CD8-positive, alpha-beta memory T cell (primary cell): ENCODE data around the gene NT5C2. TPM values are rescaled to one million over a fixed set of nuclear protein-coding genes. Genes with fewer than 3 reads are reported as not detected.
"Not testable (repeated sequence)": the region's sequence is repeated elsewhere in the genome, so short reads cannot be mapped to it uniquely, and the experiment has no call there.

ENCODE experiments used
- CTCF ChIA-PET: fragments of 350-600 bp; sonication (Branson Sonifier 250); formaldehyde crosslinking; loops from one replicate; lab custom pipeline; 2021; ENCODE audit warnings: antibody characterized with exemption; lab: Charles Lee
- POLR2A ChIA-PET: fragments of 350-600 bp; sonication (Branson Sonifier 250); formaldehyde crosslinking; loops from one replicate; lab custom pipeline; 2021; ENCODE audit warnings: antibody characterized with exemption; lab: Charles Lee
- DNase-seq, 5 donors: peaks; one replicate each; pipeline versions ENCODE4 v3.0.0 to v3.0.0-alpha.2; 2020 to 2022; ENCODE audit warnings: mixed read lengths in 1 of 5
- H3K27ac ChIP-seq: one replicate; pipeline ENCODE4 v1.7.0; 2013; ENCODE audit warnings: low read depth, mild to moderate bottlenecking, low read length, moderate library complexity
- H3K27me3 ChIP-seq: 2 replicates; pipeline ENCODE4 v1.7.0; 2013; ENCODE audit warnings: low read length, mild to moderate bottlenecking; ENCODE audit not compliant: insufficient read depth, poor library complexity, severe bottlenecking
- H3K36me3 ChIP-seq: 2 replicates; pipeline ENCODE4 v1.7.0; 2013; ENCODE audit warnings: mild to moderate bottlenecking, low read length, moderate library complexity; ENCODE audit not compliant: insufficient read depth
- H3K4me1 ChIP-seq: 2 replicates; pipeline ENCODE4 v1.7.0; 2013; ENCODE audit warnings: mild to moderate bottlenecking, low read length, moderate library complexity; ENCODE audit not compliant: insufficient read depth
- H3K4me3 ChIP-seq: 2 replicates; pipeline ENCODE4 v1.7.0; 2013; ENCODE audit warnings: mild to moderate bottlenecking, low read length
- H3K9me3 ChIP-seq: 2 replicates; pipeline ENCODE4 v1.7.0; 2013; ENCODE audit warnings: mild to moderate bottlenecking, low read length
- H3K27ac Mint-ChIP-seq, 8 donors: one replicate each; pipeline ENCODE4 v1.8.0; 2020 to 2021; ENCODE audit warnings: mixed read lengths in 8 of 8, mild to moderate bottlenecking in 6 of 8, inconsistent platforms in 3 of 8, moderate library complexity in 3 of 8
- H3K27me3 Mint-ChIP-seq, 2 donors: one replicate each; pipeline ENCODE4 v1.8.0; 2020 to 2021; ENCODE audit warnings: mixed read lengths in 2 of 2, mild to moderate bottlenecking in 1 of 2, moderate library complexity in 1 of 2
- H3K36me3 Mint-ChIP-seq, 3 donors: one replicate each; pipeline ENCODE4 v1.8.0; 2020 to 2021; ENCODE audit warnings: mixed read lengths in 3 of 3, inconsistent platforms in 1 of 3, mild to moderate bottlenecking in 1 of 3
- H3K4me1 Mint-ChIP-seq, 3 donors: one replicate each; pipeline ENCODE4 v1.8.0; 2020 to 2021; ENCODE audit warnings: mixed read lengths in 3 of 3, inconsistent platforms in 1 of 3, mild to moderate bottlenecking in 1 of 3
- H3K4me3 Mint-ChIP-seq, 7 donors: one replicate each; pipeline ENCODE4 v1.8.0; 2020 to 2021; ENCODE audit warnings: mixed read lengths in 7 of 7, mild to moderate bottlenecking in 6 of 7, moderate library complexity in 4 of 7, inconsistent platforms in 2 of 7
- H3K9me3 Mint-ChIP-seq, 5 donors: one replicate each; pipeline ENCODE4 v1.8.0; 2020 to 2022; ENCODE audit warnings: mixed read lengths in 5 of 5, mild to moderate bottlenecking in 3 of 5, moderate library complexity in 2 of 5, inconsistent platforms in 1 of 5
- polyA plus RNA-seq: library from polyadenylated mRNA; unstranded; fragments of 300-500 nt; fragmentation: Illumina TruSeq; gene quantifications from one replicate; pipeline ENCODE4 v1.2.3, GENCODE V29; 2021
- total RNA-seq, 2 experiments: library from RNA; stranded (reverse); gene quantifications; one replicate each; pipeline ENCODE4 v1.2.3, GENCODE V29; 2021

Gene NT5C2
- total and polyA plus RNA-seq, 3 experiments from 2014 or later, result 45.9 to 59.8 (median 49.7) TPM

GRCh38 chr10:103188853-103189252 lies 4.2 kb downstream of the NT5C2 start:
- no peaks in the 10 kb centered on the region for H3K27me3 Mint-ChIP-seq
- no peaks in the 10 kb centered on the region for H3K9me3 Mint-ChIP-seq
- Histone ChIP-seq H3K4me1 (peaks cover 43% of the 10 kb centered on the region), H3K9me3 (no peaks in the 10 kb centered on the region), H3K27me3 (no peaks in the 10 kb centered on the region), H3K27ac (no peak overlapping the region), H3K4me3 (no peak overlapping the region), H3K36me3 (no peaks in the 10 kb centered on the region)
- peaks cover 0 to 30% (median 0%) of the 10 kb centered on the region in 3 donors for H3K36me3 Mint-ChIP-seq
- no peak for DNase-seq
- peak overlapping the region in 2 of 7 donors; percentile 8 to 60 for H3K4me3 Mint-ChIP-seq
- H3K4me1 Mint-ChIP-seq, result peaks cover 59 to 76% (median 75%) of the 10 kb centered on the region in 3 donors
- ChIA-PET POLR2A (interaction anchor here (0.6 kb wide), 1 partner anchor 88 kb away, joined by 3 read pairs; the partner anchor contains the start of gene INA), CTCF (interaction anchor here (0.6 to 1.7 kb wide), 2 partner anchors 11 to 1139 kb away, joined by 3 to 4 read pairs; no protein-coding TSS in a partner anchor)
- peak overlapping the region in 1 of 8 donors; percentile 77 for H3K27ac Mint-ChIP-seq

DNA sequence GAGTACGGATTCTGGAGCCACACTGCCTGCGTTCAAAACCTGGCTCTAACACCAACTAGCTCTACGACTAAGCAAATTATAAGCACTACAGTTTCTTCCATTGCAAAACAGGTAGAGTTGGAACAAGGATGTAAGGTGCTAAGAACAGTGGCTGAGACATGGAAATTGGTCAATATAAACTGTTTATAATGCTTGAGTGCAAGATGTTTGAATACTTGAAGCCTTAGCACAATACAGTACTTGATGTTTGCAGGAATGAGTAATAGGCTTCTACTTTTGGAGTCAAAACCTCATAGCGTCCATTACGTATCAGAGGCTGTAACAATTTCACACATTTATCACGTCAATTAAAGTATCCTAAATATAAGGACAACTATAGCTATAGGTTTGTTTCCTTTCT lies 6.9 kb downstream of the NT5C2 start:
- no peak overlapping the region for H3K27ac Mint-ChIP-seq
- no peaks in the 10 kb centered on the region for H3K36me3 ChIP-seq
- peaks cover 59 to 77% (median 66%) of the 10 kb centered on the region in 3 donors for H3K4me1 Mint-ChIP-seq
- H3K4me1 ChIP-seq, result peaks cover 35% of the 10 kb centered on the region
- ChIA-PET CTCF (no interaction called here), POLR2A (no interaction called here)
- no peak overlapping the region for H3K4me3 ChIP-seq
- H3K36me3 Mint-ChIP-seq, result peaks cover 0 to 31% (median 0%) of the 10 kb centered on the region in 3 donors
- H3K27ac ChIP-seq, result no peak overlapping the region
- no peak for DNase-seq
- peak overlapping the region in 1 of 7 donors; percentile 16 for H3K4me3 Mint-ChIP-seq
- H3K27me3 ChIP-seq, result no peaks in the 10 kb centered on the region
- H3K27me3 Mint-ChIP-seq, result no peaks in the 10 kb centered on the region
- no peaks in the 10 kb centered on the region for H3K9me3 Mint-ChIP-seq
- no peaks in the 10 kb centered on the region for H3K9me3 ChIP-seq

- H3K27me3 ChIP-seq, result no peaks in the 10 kb centered on the region
- H3K4me3 ChIP-seq, result no peak overlapping the region
- peaks cover 24% of the 10 kb centered on the region for H3K4me1 ChIP-seq
- no peaks in the 10 kb centered on the region for H3K27me3 Mint-ChIP-seq
- peak overlapping the region in 1 of 7 donors; percentile 7 for H3K4me3 Mint-ChIP-seq
- H3K36me3 Mint-ChIP-seq, result peaks cover 0 to 41% (median 3%) of the 10 kb centered on the region in 3 donors
- no peaks in the 10 kb centered on the region for H3K9me3 ChIP-seq
- H3K27ac Mint-ChIP-seq, result no peak overlapping the region
- peaks cover 58 to 77% (median 60%) of the 10 kb centered on the region in 3 donors for H3K4me1 Mint-ChIP-seq
- CTCF ChIA-PET, result no interaction called here
- POLR2A ChIA-PET, result no interaction called here
- H3K9me3 Mint-ChIP-seq, result no peaks in the 10 kb centered on the region
- DNase-seq, result no peak
- H3K27ac ChIP-seq, result no peak overlapping the region
- peaks cover 6% of the 10 kb centered on the region for H3K36me3 ChIP-seq
Observed at GRCh38 chr10:103184615-103185014, 8.5 kb downstream of the NT5C2 start.

DNA sequence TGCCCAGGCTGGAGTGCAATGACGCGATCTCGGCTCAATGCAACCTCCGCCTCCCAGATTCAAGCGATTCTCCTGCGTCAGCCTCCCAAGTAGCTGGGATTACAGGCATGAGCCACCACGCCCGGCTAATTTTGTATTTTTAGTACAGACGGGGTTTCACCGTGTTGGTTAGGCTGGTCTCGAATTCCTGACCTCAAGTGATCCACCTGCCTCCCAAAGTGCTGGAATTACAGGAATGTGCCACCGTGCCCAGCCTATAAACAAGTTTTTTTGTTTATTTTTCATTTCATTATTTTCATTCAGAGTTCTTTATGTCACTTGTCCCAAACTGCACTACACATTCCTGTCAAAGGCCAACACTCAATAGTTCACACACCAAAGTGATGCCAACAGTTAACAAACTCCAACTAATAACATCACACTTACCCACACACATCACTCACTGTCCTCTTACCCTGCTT lies 9.1 kb downstream of the NT5C2 start:
- Mint-ChIP-seq H3K27ac (peak overlapping the region in 2 of 8 donors; percentile 11 to 21), H3K4me1 (peaks cover 57 to 75% (median 60%) of the 10 kb centered on the region in 3 donors), H3K36me3 (peaks cover 0 to 45% (median 3%) of the 10 kb centered on the region in 3 donors)
- POLR2A ChIA-PET, H3K27ac ChIP-seq, H3K4me3 Mint-ChIP-seq, H3K27me3 ChIP-seq, H3K36me3 ChIP-seq, H3K9me3 ChIP-seq, DNase-seq, CTCF ChIA-PET, H3K4me3 ChIP-seq, H3K27me3 Mint-ChIP-seq, H3K9me3 Mint-ChIP-seq: not testable (repeated sequence)
- H3K4me1 ChIP-seq, result peaks cover 24% of the 10 kb centered on the region

DNA sequence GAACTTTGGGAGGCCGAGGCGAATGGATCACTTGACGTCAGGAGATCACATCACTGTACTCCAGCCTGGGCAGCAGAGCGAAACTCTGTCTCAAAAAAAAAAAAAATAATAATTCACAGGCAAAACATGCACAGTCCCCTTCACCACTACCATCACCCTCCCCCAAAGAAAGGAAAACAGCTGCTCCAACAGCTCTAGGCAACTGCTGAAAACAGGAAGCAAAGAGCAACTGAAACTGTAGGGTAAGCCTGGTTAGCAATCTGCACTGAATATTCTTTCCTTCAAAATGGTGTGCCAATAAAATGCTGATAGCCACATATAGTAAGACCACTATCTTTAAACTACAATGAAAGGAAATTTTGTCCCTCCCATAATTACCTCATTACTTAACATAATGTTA lies 11.8 kb downstream of the NT5C2 start:
- POLR2A ChIA-PET, result no interaction called here
- Mint-ChIP-seq H3K4me1 (peaks cover 49 to 59% (median 54%) of the 10 kb centered on the region in 3 donors), H3K9me3 (no peaks in the 10 kb centered on the region), H3K27ac (no peak overlapping the region), H3K36me3 (peaks cover 0 to 57% (median 3%) of the 10 kb centered on the region in 3 donors), H3K4me3 (no peak overlapping the region), H3K27me3 (peaks cover 0 to 2% of the 10 kb centered on the region in 2 donors)
- H3K27ac ChIP-seq, result no peak overlapping the region
- H3K4me3 ChIP-seq, result no peak overlapping the region
- DNase-seq, result no peak
- CTCF ChIA-PET, result no interaction called here
- no peaks in the 10 kb centered on the region for H3K9me3 ChIP-seq
- peaks cover 6% of the 10 kb centered on the region for H3K36me3 ChIP-seq
- no peaks in the 10 kb centered on the region for H3K27me3 ChIP-seq
- peaks cover 24% of the 10 kb centered on the region for H3K4me1 ChIP-seq

- Mint-ChIP-seq H3K9me3 (no peaks in the 10 kb centered on the region), H3K27me3 (peaks cover 0 to 2% of the 10 kb centered on the region in 2 donors)
Observed at GRCh38 chr10:103180491-103180890, 12.6 kb downstream of the NT5C2 start.

DNA sequence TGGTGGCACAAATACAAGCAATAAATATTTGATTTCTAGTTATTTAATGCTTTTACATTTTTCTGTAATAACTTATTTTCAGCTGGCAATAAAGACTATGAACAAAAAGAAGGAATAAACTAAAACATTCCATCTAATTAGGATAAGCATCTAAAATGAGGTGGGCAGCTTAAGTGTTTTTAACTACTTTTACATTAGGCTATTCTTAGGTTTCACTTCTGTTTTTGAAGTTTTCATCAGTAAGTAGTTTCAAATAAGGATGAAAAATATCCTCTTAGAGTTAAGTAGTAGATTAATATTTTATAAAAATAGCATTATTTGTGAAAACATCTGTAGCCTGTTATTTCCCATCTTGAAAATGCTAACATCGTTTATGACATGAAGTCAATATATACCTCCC lies 15.9 kb downstream of the NT5C2 start:
- CTCF ChIA-PET, result interaction anchor here (2.5 kb wide), 1 partner anchor 15 kb away, joined by 6 read pairs; no protein-coding TSS in a partner anchor
- Mint-ChIP-seq H3K27ac (peak overlapping the region in 2 of 8 donors; percentile 36 to 71), H3K4me3 (no peak overlapping the region), H3K36me3 (peaks cover 0 to 71% (median 7%) of the 10 kb centered on the region in 3 donors), H3K27me3 (peaks cover 0 to 2% of the 10 kb centered on the region in 2 donors), H3K9me3 (no peaks in the 10 kb centered on the region), H3K4me1 (peaks cover 20 to 28% (median 25%) of the 10 kb centered on the region in 3 donors)
- no peak for DNase-seq
- POLR2A ChIA-PET, result no interaction called here
- H3K9me3 ChIP-seq, result no peaks in the 10 kb centered on the region
- peaks cover 12% of the 10 kb centered on the region for H3K36me3 ChIP-seq
- peaks cover 7% of the 10 kb centered on the region for H3K4me1 ChIP-seq
- H3K27ac ChIP-seq, result no peak overlapping the region
- H3K4me3 ChIP-seq, result no peak overlapping the region
- no peaks in the 10 kb centered on the region for H3K27me3 ChIP-seq

More at GRCh38 chr10:103180491-103180890, 12.6 kb downstream of the NT5C2 start:
- ChIA-PET CTCF (no interaction called here), POLR2A (no interaction called here)
- peaks cover 16% of the 10 kb centered on the region for H3K4me1 ChIP-seq
- peaks cover 0 to 59% (median 3%) of the 10 kb centered on the region in 3 donors for H3K36me3 Mint-ChIP-seq
- H3K27me3 ChIP-seq, result no peaks in the 10 kb centered on the region
- no peak overlapping the region for H3K4me3 ChIP-seq
- no peak overlapping the region for H3K4me3 Mint-ChIP-seq
- H3K9me3 ChIP-seq, result no peaks in the 10 kb centered on the region
- H3K36me3 ChIP-seq, result peaks cover 6% of the 10 kb centered on the region
- no peak for DNase-seq
- peaks cover 42 to 51% (median 47%) of the 10 kb centered on the region in 3 donors for H3K4me1 Mint-ChIP-seq
- H3K27ac ChIP-seq, result no peak overlapping the region
- no peak overlapping the region for H3K27ac Mint-ChIP-seq

GRCh38 chr10:103175580-103176285 lies 17.3 kb downstream of the NT5C2 start:
- POLR2A ChIA-PET, result no interaction called here
- Histone ChIP-seq H3K27ac (no peak overlapping the region), H3K36me3 (peaks cover 11% of the 10 kb centered on the region), H3K9me3 (no peaks in the 10 kb centered on the region), H3K4me1 (no peaks in the 10 kb centered on the region), H3K27me3 (no peaks in the 10 kb centered on the region), H3K4me3 (no peak overlapping the region)
- no peak overlapping the region for H3K4me3 Mint-ChIP-seq
- H3K27me3 Mint-ChIP-seq, result peaks cover 0 to 2% of the 10 kb centered on the region in 2 donors
- no peak overlapping the region for H3K27ac Mint-ChIP-seq
- no peak for DNase-seq
- peaks cover 0 to 68% (median 12%) of the 10 kb centered on the region in 3 donors for H3K36me3 Mint-ChIP-seq
- H3K9me3 Mint-ChIP-seq, result no peaks in the 10 kb centered on the region
- H3K4me1 Mint-ChIP-seq, result peaks cover 17 to 18% (median 18%) of the 10 kb centered on the region in 3 donors
- CTCF ChIA-PET, result no interaction called here
